GM18498 (cell line): ENCODE measurements around the gene ELOVL5.
"Not testable (repeated sequence)": the region's sequence is repeated elsewhere in the genome, so short reads cannot be mapped to it uniquely, and the experiment has no call there.

Source experiments
- ATAC-seq: cut with Tn5 transposase; IDR thresholded peaks from one replicate; pipeline ENCODE4 v1.9.1; 2021; ENCODE audit warnings: mild to moderate bottlenecking, moderate library complexity; ENCODE audit not compliant: unreplicated experiment

ELOVL5 gene

DNA sequence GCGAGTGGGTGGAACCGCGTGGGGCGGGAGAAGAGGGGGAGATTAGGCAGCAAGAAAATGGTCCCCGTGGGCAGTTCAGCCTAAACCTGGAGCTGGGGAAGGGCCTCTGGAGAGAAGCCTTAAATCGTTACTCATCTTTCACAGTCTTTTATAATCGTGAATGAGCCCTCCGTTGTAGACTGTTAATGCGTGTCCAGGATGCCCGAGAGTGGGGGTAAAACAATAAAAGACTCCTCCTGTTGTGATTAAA, 11.0 kb upstream of the ELOVL5 start:
- ATAC-seq = no peak

DNA sequence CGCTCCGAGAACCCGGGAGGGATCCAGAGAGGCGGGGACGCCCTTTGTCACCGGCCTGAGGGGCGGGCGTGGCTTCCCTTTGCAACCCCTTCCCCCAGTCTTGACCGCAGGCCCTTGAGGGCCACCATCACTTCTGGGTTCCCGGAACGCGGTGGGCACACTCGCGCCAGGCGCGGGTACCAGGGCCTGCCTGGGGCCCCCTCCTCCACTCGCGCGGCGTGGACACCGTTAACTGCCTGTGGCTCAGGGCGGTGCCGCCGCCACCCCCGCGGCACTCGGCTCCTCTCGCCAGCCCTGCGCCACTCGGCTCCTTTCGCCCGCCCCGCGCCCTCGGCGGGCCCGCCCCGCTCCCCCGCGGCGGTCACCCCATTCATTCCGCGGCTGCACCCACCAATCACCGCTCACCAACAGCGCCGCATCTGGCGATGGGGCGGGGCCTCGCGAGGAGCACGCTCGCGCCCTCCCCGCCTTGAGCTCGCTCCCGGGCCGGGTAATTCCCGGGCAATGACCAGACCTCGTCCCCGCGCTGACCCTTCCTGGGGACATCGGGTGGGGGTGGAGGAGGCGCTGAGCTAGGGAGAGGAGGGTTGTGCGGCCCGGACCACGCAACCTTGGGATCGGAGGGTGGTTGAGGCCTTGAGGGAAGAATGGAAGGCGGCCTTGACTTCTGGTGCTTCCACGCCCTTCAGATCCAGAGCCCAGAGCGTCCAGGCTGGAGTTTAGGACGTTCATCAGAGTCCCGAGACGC, 10.5 kb upstream of the ELOVL5 start:
- peak; percentile 97 for ATAC-seq

DNA sequence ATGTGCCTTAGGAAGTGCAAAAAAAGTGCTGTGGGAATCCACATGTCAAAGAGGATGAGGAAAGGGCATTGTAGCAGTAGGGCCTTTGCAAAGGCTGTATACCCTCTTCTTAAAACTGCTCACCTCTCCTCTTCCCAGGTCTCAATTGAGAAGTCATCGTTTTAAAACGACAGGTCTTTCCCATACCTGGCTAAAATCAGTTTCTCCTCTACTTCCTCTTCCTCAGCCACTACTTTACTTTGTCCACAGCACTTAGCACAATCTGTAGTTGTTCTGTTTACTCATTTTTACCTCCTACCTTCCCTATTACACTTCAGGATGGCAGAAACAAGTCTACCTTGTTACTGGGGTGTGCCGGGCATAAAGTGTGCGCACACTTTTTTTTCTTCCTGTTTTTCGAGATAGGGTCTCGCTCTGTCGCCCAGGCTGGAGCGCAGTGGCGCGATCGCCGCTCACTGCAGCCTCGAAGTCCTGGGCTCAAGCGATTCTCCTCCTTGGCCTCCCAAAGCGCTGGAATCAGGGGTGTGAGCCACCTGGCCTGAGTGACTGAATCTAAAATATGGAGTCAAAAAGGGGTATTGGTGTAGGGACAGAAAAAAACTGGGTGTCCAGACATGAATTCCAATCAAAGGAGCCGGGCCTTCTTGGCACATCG, 9.8 kb upstream of the ELOVL5 start:
- peak; percentile 15 for ATAC-seq

DNA sequence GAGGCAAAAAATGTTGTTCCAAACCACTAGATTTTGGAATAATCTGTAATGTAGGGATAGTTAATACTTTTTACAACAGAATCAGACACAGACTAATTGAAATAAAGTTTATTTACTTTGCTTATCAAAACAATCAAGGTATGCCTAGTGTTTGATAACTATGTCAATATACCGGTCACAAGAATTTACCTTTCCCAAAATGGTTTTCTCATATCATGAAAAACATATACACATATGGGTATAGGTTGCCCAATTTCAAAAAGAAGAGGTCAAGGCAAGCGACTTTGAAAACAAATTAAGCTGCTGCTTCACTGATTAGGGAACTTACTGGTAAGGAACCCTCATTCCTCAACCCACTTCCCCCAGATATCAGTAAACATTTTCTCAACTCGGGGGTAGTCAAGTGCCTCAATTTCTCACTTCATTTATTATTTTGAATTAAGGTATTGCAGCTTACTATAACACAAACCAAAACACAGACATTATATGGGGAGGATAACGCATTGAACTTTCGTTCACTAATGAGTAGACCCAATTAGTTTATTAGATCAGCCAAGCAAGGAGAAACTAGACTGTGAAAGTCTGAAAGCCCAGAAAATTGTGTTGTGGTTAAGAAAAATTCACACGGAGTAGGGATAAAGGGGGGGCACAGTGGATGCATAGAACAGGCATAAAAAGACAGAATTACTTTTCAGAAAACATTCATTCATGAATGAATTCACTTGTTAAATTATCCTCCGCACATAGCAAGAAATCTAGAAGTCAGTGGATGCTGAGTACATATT, 9.0 kb upstream of the ELOVL5 start:
- ATAC-seq = no peak

DNA sequence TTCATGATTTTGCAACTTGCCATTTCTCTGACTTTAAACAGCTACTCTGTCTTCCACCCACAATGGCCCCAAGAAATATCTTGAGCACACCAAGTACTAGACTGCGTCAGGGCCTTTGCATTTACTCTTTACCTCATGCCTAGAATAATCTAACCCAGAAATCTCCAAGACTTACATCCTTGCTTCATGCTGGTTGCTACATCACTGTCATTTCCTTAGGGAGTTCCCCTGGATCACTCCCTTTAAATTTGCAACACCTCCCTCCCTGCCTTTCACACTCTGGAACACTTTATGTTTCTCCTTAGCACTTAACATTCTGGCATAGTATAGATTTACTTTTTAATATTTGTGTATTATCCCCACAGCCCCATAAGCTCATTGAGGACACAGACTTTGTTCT, 4.9 kb upstream of the ELOVL5 start:
- no peak for ATAC-seq

DNA sequence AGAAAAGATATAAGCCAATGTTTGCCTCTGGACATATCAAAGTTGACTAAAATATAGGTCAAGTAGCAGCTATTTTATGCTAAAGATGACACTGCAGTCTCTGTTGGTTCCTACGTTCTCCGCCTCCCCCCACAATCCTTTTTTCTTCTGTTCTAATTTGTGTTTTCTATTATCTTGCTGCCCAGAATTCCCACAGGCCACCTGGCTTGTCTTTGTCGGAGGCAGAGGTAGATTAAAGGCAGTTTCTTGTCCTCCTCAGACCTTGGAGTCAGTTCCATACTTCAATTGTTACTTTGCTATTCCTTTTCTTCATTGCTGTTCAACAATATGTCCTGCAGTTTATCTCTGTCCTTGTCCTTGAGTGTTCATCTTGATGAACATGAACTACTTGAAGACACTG, 3.6 kb upstream of the ELOVL5 start:
- no peak for ATAC-seq

DNA sequence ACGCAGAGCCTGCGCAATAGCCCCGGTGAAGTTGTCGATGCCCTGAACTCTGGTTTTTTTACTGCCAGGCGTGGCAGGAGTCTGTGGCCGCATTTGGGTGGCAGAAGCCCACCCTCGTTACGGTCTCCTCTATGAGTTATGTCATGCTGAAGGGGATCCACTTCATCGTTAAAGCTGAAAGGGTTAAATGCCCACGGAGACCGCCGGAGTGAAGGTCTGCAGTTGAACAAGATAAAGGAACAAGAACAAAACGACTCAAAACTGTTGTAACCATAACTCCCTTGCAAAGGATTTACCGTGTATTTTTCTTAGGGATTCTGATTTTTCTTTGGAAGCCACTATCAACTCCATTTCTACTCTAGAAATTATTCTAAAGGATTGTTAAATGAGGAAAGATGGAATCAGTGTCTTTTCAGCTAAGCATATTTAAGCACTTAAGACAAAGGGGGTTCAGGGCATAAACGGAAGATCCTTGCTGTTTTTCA, 501 bp upstream of the ELOVL5 start:
- no peak for ATAC-seq

DNA sequence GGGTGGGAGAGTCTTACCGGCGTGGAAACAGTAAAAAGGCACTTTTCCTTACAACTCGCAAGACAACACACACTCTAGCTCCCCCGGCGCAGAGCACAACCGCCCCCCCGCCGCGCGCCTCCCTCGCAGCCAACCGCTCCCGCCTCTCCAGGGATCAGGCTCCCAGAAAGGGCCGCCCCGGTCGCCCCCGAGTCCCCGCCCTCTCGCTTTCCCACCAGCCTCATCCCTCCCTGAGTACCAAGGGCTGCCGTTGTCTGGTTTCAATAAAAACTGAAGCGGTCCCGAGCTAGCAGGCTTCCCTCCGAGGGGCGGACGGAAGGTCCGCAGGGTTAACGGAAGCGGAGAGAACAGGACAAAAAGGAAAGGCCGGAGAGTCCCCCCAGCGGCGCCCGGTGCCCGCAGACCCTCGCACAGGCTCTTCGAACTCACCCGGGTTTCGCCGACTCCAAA, 804 bp downstream of the ELOVL5 start:
- peak; percentile 20 for ATAC-seq

DNA sequence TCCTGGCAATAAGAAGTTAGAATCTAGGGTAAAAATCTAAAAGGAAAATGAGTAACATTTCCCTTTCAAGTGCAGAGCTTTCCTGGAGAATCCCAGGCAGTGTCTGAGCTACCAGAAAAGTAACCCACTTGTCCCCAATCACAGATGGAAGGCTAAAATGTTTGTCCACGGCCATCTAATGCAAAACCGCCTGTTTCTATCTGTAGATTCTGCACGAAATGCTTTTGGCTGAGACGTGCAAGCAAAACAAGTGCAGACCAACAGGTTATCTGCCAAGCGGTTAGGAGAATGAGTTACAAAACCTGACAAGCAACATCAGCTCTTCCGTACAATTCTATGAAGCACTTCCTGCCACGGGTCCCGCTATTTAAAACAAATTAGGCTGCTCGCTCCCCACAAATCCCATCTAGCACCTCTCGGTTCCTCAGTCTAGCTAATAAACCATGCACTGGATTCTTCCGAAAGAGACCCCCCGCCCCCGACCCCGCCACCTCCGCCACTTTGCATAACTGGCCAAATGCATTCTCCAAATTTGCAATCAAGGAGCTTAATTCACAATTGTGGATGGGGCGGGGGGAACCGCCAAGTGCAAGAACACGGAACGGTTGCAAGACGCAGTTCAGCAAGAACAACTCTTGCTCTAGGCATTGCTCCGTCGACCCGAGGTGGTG, 1.4 kb downstream of the ELOVL5 start:
- peak; percentile 27 for ATAC-seq

DNA sequence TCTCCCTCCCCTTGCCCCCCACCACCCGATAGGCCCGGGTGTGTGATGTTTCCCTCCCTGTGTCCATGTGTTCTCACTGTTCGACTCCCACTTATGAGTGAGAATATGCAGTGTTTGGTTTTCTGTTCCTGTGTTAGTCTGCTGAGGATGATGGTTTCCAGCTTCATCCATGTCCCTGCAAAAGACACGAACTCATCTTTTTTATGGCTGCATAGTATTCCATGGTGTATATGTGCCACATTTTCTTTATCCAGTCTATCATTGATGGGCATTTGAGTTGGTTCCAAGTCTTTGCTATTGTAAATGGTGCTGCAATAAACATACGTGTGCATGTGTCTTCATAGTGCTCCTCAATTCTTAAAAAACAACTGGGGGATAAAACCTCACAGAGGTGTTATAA, 2.7 kb downstream of the ELOVL5 start:
- ATAC-seq = not testable (repeated sequence)

DNA sequence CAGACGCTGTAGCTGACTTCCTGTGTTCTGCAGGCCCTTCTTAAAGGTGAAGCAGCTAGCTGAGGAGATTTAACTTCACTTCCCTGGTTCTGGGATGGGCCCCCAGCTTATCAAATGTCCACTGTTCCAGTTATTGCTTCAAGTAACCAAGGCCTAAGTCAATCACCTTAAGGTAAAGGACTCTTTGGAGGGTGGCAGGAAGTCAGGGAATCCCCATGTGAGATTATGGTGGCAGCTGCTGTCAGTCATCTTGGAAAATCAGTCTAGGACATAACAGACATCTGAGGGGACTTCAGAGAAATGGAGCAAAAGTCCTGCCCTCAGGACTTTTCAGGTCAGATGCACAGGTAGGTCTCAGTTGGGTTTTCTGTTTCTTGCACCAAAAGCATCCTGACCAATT, 3.8 kb downstream of the ELOVL5 start:
- ATAC-seq = no peak

DNA sequence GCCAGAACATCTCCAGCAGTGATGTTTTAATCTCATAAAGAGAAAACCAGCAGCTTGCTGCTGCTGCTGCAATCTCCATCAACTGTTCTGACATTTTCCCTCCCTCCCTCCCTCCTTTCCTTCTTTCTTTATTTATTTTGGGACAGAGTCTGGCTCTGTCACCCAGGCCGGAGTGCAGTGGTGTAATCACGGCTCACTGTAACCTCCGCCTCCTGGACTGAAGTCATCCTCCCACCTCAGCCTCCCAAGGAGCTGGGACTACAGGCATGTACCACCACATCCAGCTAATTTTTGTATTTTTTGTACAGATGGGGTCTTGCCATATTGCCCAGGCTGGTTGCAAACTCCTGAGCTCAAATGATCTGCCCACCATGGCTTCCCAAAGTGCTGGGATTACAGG, 5.7 kb downstream of the ELOVL5 start:
- no peak for ATAC-seq

DNA sequence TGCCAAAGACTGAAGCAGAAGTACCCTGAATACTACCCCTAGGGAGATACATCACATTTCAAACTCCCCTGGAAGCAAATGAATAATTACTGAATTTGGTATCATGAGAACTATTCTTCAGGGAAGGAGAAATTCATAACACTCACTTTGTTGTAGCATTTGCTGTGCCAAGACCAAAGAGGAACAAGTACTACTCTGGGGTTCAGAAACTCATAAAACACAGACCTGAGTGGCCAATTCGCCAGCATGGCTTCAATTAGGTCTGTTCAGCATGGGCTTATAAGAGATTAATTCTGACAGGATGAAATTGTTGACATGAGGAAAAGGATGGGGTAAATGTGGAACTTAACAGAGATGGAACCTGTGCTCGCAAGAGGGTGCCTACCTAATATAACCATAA, 6.5 kb downstream of the ELOVL5 start:
- ATAC-seq = no peak

DNA sequence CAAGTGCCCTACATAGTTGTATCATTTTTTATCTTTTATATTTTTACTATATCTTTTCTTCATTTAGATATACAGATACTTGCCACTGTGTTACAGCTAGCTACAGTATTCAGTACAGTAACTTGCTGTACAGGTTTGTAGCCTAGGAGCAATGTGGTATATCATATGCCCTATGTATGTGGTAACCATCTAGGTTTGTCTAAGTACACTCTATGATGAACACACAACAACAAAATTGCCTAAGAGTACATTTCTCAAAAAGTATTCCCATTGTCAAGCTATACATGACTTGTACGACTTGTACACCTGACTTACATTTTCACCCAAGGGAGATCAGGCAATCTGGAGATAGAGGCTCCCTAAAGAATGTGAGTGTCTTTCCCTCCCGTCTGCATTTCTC, 8.2 kb downstream of the ELOVL5 start:
- ATAC-seq = no peak

DNA sequence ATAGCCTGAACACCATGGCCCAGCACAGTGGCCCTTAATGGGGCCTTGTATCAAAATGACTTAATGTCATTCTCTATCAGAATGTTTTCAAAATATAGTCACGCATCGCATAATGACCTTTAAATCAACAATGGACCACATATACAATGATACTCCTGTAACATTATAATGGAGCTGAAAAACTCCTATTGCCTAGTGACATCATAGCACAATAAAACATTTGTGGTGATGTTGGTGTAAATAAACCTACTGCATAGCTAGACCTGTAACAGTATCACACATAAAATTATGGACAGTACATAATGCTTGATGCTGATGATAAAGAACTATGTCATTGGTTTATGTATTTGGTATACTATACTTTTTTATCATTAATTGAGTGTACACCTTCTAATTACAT, 9.3 kb downstream of the ELOVL5 start:
- no peak for ATAC-seq

DNA sequence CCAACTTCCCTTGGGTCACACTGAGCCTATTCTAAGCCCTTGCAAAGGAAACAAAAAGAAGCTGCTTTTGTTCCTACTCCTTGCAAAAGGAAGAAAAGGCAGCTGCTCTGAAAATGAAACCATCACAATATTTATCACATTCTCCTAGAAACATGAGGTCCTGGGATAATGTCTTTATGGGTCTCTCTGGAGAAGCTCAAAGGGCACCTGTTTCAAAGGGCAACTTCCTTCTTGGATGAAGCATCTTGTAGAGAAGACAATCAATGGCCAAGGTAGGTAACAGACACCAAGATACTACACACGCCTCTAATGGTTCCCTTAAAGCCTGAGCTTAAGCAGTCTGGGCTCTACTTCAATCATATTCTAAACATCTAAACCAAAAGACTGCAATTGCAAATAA, 10.4 kb downstream of the ELOVL5 start:
- ATAC-seq = no peak

DNA sequence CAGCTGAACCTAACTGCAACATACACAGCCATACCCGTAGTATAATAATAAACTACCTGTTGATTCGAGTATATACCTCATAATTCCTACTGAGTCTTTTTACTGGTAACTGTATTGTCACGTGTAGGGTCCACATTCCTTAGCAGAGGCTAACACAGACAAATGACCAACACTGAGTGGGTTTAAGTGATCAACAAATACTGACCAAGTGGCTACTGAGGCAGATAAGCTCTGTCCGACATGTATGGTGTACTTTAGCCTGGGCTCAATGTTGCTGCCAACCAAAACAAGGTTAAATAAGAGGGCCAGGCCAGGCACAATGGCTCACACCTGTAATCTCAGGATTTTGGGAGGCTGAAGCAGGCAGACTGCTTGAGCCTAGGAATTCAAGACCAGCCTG, 12.7 kb downstream of the ELOVL5 start:
- ATAC-seq = no peak

DNA sequence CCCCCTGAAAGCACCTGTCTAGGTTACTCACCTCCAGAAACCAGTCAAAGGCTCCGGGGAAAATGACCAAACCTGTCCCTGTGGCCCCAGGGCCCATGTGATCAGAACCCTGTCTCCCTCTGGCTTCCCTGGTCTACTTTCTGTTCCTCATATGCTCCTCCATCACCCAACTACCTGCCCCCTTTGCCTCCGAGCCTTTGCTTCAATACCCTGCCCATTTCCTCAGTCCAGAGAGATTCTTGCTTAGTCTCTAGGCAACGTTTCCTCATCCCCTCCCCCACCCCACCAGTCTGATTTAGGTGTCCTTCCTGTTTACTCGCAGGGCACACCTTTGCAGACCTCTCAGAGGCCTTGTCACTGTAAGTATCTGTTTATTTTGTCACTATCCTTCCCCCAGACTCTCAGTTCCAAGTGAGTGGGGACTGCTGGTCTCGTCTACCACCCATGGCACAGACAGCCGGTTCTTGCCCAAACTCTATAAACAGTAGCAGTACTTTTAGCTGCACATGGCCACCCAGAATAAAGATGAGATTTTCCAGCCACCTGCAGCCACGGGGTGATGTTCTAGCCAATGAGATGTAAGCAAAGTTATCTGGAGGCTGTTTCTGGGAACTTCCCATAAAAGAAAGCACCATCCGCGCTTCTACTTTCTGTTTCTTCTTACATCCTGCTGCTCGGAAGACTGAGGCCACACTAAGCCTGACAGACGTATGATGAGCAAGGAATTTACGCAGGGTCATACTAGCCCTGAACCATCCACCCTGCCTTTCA, 13.3 kb downstream of the ELOVL5 start:
- peak; percentile 92 for ATAC-seq

DNA sequence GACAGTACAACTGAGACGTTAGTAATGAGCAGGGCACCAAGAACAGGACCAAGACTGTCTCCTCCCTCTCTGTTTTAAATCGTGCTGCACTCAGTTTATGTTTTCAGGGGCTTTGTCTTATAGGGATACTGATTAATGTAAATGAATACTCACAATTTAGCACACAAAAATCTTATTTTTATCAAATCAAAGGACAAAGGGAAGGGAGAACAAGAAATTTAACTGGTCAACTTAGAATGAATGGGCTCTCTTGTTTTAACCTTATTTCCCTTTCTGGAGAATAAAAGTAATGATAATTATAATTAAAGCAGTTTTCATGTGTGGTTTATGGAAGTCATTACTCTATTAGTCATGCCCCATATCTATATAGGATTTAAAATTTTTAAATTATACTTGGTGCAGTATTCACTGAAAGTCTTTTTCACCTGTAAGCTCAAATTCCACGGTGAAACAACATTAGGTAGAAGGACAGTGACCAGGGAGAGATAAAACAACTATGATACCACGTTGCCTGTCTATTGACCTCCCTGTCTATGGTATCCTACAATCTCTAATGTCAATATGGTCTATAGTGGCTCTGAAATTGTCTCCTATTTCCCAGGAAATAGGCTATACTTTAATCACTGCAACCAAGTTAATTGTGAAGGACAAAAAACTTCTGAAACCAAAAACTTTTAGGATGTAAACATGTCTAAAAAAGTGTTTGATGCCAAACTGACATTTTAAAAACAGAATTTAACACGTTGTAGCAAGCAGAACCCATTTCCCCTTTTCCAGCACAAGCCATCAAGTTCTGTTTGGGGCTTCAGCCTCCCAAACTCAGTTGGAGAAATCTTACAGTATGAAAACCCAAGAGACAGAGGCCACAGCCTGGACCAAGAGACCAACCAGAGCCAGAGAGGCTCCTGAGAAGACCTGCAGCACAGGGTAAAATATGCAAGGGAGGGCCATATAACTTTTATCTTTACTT, 15.0 kb downstream of the ELOVL5 start:
- ATAC-seq = no peak

DNA sequence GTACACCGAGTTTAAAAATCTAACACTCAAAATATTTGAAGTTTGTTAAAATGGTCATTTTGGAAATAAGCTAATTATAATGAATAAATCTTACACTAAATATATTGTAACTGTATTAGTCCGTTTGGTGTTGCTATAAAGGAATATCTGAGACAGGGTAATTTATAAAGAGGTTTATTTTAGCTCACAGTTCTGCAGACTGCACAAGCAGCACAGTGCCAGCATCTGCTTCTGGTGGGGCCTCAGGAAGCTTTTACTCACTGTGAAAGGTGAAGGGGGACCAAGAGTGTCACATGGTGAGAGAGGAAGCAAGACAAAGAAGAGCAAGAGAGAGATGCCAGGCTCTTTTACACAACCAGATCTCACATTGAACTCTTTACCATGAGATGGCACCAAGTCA, 17.1 kb downstream of the ELOVL5 start:
- no peak for ATAC-seq
